Ectodermal cell (in vitro differentiated cells): Measurements from ENCODE around the gene IQGAP2.
"Not testable (repeated sequence)": the region's sequence is repeated elsewhere in the genome, so short reads cannot be mapped to it uniquely, and the experiment has no call there.

Source experiments
- H3K27ac ChIP-seq: 2 replicates; pipeline ENCODE4 v1.7.0; 2013; ENCODE audit warnings: mild to moderate bottlenecking, low read depth, low read length; ENCODE audit not compliant: insufficient read depth, poor library complexity, severe bottlenecking
- H3K27me3 ChIP-seq: 2 replicates; pipeline ENCODE4 v1.7.0; 2013; ENCODE audit warnings: mild to moderate bottlenecking, low read length; ENCODE audit not compliant: insufficient read depth, control insufficient read depth, poor library complexity, severe bottlenecking
- H3K36me3 ChIP-seq: one replicate; pipeline ENCODE4 v1.7.0; 2013; ENCODE audit warnings: low read length; ENCODE audit not compliant: control insufficient read depth, insufficient read depth
- H3K4me1 ChIP-seq: one replicate; pipeline ENCODE4 v1.7.0; 2013; ENCODE audit warnings: low read length; ENCODE audit not compliant: control insufficient read depth, insufficient read depth
- H3K4me3 ChIP-seq: 2 replicates; pipeline ENCODE4 v1.7.0; 2013; ENCODE audit warnings: low read depth, low read length, control low read depth; ENCODE audit not compliant: insufficient read depth
- H3K9me3 ChIP-seq: 2 replicates; pipeline ENCODE4 v1.7.0; 2013; ENCODE audit warnings: mild to moderate bottlenecking, low read length, moderate library complexity; ENCODE audit not compliant: control insufficient read depth
- WGBS, 2 experiments: methylation state at CpG; one replicate each; pipeline ENCODE4 v1.1.7; 2013; ENCODE audit warnings: missing lambda C conversion rate in 2 of 2; 5-methylcytosine and 5-hydroxymethylcytosine counted together

The IQGAP2 gene

DNA sequence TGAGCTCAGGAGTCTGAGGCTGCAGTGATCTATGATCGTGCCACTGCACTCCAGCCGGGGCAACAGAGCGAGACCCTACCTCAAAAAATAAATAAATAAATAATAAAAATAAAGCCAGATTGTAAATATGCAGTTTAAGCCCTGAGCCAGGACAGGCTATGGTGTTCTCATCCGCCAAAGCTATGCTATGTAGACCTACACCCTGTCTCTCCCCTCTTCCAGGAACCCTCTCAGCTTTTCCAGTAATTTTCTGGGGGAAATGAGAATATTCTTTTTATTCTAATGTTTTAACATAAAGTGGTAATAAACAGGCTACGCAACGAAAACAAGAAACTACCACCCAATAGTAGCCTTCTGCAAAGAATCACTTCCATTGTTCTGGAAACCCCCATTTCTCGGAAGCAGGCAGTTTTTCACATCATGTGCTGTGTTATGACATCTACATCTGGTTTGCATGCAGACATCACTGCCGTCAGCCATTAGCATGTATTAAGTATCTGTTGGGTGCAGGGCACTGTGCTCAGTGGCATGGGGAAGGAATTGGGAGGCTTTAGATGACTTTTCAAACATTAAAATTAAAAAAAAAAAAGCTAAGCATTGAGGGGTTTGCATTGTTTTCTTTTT lies 274.9 kb downstream of the IQGAP2 start:
- no peaks in the 10 kb centered on the region for H3K27me3 ChIP-seq
- H3K4me3 ChIP-seq = no peak overlapping the region
- H3K27ac ChIP-seq = no peak overlapping the region
- no peaks in the 10 kb centered on the region for H3K9me3 ChIP-seq
- WGBS, 2 experiments = 96 to 97% methylated on average over 6 of the region's 8 CpGs
- no peaks in the 10 kb centered on the region for H3K4me1 ChIP-seq
- no peaks in the 10 kb centered on the region for H3K36me3 ChIP-seq

DNA sequence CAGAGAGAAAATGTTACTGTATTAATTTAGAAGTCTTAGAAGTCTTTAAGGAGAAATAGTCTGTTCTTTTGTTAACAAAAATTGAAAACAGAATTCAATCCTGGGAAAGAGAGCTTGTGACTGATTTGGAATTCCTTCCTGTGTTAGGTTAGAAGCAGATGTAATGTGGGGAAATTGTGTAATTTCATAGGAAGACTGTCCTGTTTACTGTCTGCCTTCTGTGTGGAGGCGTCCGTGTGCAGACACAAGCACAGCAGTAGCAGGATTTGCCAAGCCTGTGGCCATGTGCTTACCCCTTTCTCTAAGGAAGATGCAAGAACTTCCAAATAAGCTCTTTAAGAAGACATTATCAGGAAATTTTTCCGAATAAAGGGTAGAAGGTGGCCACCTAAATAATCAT lies 276.1 kb downstream of the IQGAP2 start:
- H3K27me3 ChIP-seq = no peaks in the 10 kb centered on the region
- WGBS, 2 experiments = 94 to 96% methylated on average over 3 of the region's 3 CpGs
- no peaks in the 10 kb centered on the region for H3K36me3 ChIP-seq
- H3K9me3 ChIP-seq = no peaks in the 10 kb centered on the region
- no peak overlapping the region for H3K27ac ChIP-seq
- no peak overlapping the region for H3K4me3 ChIP-seq
- no peaks in the 10 kb centered on the region for H3K4me1 ChIP-seq

DNA sequence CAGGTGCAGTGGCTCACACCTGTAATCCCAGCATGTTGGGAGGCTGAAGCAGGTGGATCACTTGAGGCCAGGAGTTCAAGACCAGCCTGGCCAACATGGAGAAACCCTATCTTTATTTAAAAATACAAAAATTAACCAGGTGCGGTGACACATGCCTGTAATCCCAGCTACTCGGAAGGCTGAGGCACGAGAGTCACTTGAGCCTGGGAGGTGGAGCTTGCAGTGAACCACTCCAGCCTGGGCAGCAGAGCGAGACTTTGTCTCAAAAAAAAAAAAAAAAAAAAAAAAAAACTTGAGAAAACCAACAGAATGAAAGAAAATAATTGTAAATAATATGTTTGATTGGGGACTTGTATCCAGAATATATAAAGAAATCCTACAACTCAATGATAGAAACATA lies 277.7 kb downstream of the IQGAP2 start:
- H3K4me3 ChIP-seq, H3K27ac ChIP-seq, H3K36me3 ChIP-seq, H3K4me1 ChIP-seq, H3K9me3 ChIP-seq, H3K27me3 ChIP-seq: not testable (repeated sequence)
- 89 to 92% methylated on average over 3 to 4 of the region's 4 CpGs for WGBS, 2 experiments

- Histone ChIP-seq H3K27ac (no peak overlapping the region), H3K4me3 (no peak overlapping the region), H3K36me3 (no peaks in the 10 kb centered on the region), H3K27me3 (no peaks in the 10 kb centered on the region), H3K4me1 (no peaks in the 10 kb centered on the region), H3K9me3 (no peaks in the 10 kb centered on the region)
- 94 to 100% methylated on average over 2 to 4 of the region's 4 CpGs for WGBS, 2 experiments
Measured at GRCh38 chr5:76681287-76681686, 278.2 kb downstream of the IQGAP2 start.

GRCh38 chr5:76682387-76682786 lies 279.3 kb downstream of the IQGAP2 start:
- Histone ChIP-seq H3K9me3 (no peaks in the 10 kb centered on the region), H3K4me1 (no peaks in the 10 kb centered on the region), H3K27ac (no peak overlapping the region), H3K36me3 (no peaks in the 10 kb centered on the region), H3K27me3 (no peaks in the 10 kb centered on the region), H3K4me3 (no peak overlapping the region)
- WGBS, 2 experiments = 92 to 100% methylated on average over 1 to 2 of the region's 2 CpGs

DNA sequence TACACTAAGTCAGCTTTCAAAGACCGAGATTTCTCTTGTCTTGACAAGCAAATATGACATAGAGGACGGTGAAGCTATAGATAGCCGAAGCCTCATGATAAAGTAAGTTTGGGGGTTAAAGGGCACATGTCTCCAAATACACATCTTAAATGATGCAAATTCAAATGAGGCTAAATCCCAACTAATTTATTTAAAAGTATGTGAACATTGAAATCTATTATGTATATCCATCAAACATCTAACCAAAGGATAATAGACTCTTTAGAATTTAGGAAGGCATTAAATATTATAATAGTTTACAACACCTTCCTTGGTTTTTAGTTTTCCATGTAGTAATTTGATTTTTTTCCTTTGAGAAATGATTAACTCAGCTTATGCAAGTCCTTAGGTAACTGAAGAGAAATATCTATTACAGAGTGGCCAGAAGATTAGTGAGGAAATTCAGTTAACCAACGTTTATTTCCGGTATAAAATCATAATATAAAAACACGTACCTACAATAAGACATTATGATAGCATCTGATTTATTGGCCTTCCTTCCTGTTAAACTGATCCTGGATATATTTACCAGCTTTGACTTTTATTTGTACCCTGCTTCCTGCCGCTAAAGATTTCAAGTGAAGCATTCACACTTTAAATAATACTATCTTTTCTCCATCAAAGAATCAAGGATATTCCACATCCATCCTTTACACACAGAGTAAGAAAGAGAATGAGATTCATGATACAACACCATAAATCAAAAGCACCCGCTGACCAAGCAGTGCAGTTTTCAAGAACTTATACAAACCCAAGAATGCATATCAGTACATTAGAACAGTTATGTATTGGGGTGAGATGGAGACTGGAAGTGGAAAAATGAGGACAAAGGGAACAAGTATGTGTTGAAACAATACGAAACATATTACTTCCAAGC lies 281.0 kb downstream of the IQGAP2 start:
- Histone ChIP-seq H3K27me3 (no peaks in the 10 kb centered on the region), H3K4me3 (no peak overlapping the region), H3K36me3 (no peaks in the 10 kb centered on the region), H3K27ac (no peak overlapping the region), H3K4me1 (no peaks in the 10 kb centered on the region), H3K9me3 (no peaks in the 10 kb centered on the region)
- 97 to 98% methylated on average over 8 of the region's 9 CpGs for WGBS, 2 experiments

DNA sequence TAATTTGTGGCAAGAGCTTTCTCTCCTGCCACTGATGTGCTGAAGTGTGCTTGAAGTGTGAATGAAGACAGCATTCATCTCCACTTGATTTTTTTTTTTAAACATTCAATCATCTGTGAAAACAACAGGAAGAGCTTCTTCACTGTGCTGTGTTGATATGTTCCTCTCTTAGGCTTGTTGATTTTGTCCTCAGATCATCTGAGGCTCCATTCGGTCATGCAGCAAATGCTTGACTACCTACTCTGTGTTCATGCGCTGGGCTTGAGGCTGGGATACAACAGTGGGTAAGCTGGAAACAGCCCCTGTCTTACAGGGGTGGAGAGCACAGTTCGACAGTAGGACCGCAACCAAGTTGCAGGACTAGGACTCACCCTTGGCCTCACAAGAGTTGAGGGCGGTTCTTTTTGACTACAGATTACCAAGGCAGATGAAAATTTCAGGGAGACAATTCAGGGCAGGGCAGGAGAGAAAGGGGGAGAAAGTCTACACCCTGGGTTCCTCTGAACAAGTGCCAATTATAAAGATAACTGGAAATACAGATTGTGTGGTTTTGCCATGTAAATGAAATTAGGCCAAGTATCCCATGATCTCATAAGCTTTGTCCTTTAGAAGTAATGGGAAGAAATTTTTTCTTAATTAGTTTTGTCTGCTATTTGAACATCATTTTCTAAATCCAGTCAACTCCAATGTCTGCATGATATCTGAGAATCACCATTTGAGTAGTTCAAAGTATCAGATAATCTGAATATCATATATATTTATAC lies 281.9 kb downstream of the IQGAP2 start:
- Histone ChIP-seq H3K27me3 (no peaks in the 10 kb centered on the region), H3K4me3 (no peak overlapping the region), H3K36me3 (no peaks in the 10 kb centered on the region), H3K27ac (no peak overlapping the region), H3K9me3 (no peaks in the 10 kb centered on the region), H3K4me1 (no peaks in the 10 kb centered on the region)
- 95% methylated on average over 5 of the region's 5 CpGs for WGBS, 2 experiments

DNA sequence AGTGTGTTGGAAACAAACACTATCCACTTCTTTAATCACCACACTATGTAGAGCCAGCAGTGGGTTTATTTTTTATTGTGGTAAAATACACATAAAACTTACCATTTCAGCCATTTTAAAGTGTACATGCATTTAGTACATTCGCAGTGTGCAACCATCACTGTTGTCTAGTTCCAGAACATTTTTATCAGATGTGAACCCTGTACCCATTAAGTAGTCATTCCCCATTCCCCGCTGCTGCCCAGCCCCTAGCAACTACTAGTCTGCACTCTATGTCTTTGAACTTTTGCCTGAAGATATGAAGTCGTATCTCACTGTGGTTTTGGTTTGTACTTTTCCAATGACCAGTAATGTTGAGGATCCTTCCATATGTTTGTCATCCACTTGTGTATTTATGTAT lies 282.6 kb downstream of the IQGAP2 start:
- H3K4me3 ChIP-seq = no peak overlapping the region
- H3K9me3 ChIP-seq = no peaks in the 10 kb centered on the region
- no peaks in the 10 kb centered on the region for H3K4me1 ChIP-seq
- no peaks in the 10 kb centered on the region for H3K27me3 ChIP-seq
- 94 to 97% methylated on average over 3 of the region's 3 CpGs for WGBS, 2 experiments
- no peaks in the 10 kb centered on the region for H3K36me3 ChIP-seq
- no peak overlapping the region for H3K27ac ChIP-seq

- WGBS, 2 experiments = 95 to 97% methylated on average over 1 of the region's 1 CpG
Measured at GRCh38 chr5:76688212-76688611, 285.1 kb downstream of the IQGAP2 start.

GRCh38 chr5:76688836-76689235 lies 285.8 kb downstream of the IQGAP2 start:
- no peaks in the 10 kb centered on the region for H3K4me1 ChIP-seq
- H3K9me3 ChIP-seq = no peaks in the 10 kb centered on the region
- H3K27me3 ChIP-seq = no peaks in the 10 kb centered on the region
- H3K36me3 ChIP-seq = no peaks in the 10 kb centered on the region
- no peak overlapping the region for H3K27ac ChIP-seq
- WGBS, 2 experiments = 95 to 98% methylated on average over 2 to 3 of the region's 3 CpGs
- no peak overlapping the region for H3K4me3 ChIP-seq

More at GRCh38 chr5:76688212-76688611, 285.1 kb downstream of the IQGAP2 start:
- H3K4me1 ChIP-seq = no peaks in the 10 kb centered on the region
- no peaks in the 10 kb centered on the region for H3K36me3 ChIP-seq
- H3K4me3 ChIP-seq = no peak overlapping the region
- H3K27ac ChIP-seq = no peak overlapping the region
- H3K27me3 ChIP-seq = no peaks in the 10 kb centered on the region
- no peaks in the 10 kb centered on the region for H3K9me3 ChIP-seq
